Calu3 (cell line): ENCODE data around the gene SIL1. TPM values are rescaled to one million over a fixed set of nuclear protein-coding genes. Genes with fewer than 3 reads are reported as not detected.

Experiments used
- BruUV-seq: library from RNA; stranded (reverse); fragments of 400-500 nt; replicated peaks from 2 replicates; lab custom pipeline; 2021; lab: Mats Ljungman, UMichigan
- CTCF ChIA-PET: fragments of 300-600 bp; sonication (Branson Sonifier 250); formaldehyde crosslinking; loops from one replicate; lab custom pipeline; 2022; ENCODE audit warnings: antibody characterized with exemption; lab: Charles Lee
- DNase-seq: peaks from one replicate; pipeline ENCODE4 v3.0.0; 2022
- H3K27ac Mint-ChIP-seq: one replicate; pipeline ENCODE4 v1.8.0; 2022; ENCODE audit warnings: mixed read lengths; ENCODE audit not compliant: unreplicated experiment
- H3K27me3 Mint-ChIP-seq: one replicate; pipeline ENCODE4 v1.8.0; 2022; ENCODE audit warnings: mixed read lengths; ENCODE audit not compliant: unreplicated experiment
- H3K36me3 Mint-ChIP-seq: one replicate; pipeline ENCODE4 v1.8.0; 2022; ENCODE audit warnings: mild to moderate bottlenecking, moderate library complexity, mixed read lengths; ENCODE audit not compliant: insufficient read depth, unreplicated experiment
- H3K4me1 Mint-ChIP-seq: one replicate; pipeline ENCODE4 v1.8.0; 2022; ENCODE audit warnings: mild to moderate bottlenecking, low read depth, mixed read lengths; ENCODE audit not compliant: unreplicated experiment
- H3K4me3 Mint-ChIP-seq: one replicate; pipeline ENCODE4 v1.8.0; 2022; ENCODE audit warnings: mild to moderate bottlenecking, low read depth, moderate library complexity, mixed read lengths; ENCODE audit not compliant: unreplicated experiment
- H3K9me3 Mint-ChIP-seq: one replicate; pipeline ENCODE4 v1.8.0; 2022; ENCODE audit warnings: low read depth, mixed read lengths; ENCODE audit not compliant: unreplicated experiment
- CTCF ChIP-seq: fragments of 200-600 bp; IDR thresholded peaks from one replicate; pipeline ENCODE4 v1.8.0; 2022; ENCODE audit warnings: antibody characterized with exemption; ENCODE audit not compliant: unreplicated experiment
- intact Hi-C: fragments of 100-400 bp; cut with micrococcal nuclease; formaldehyde crosslinking; loops from one replicate; pipeline ENCODE4 v1.10.0; 2022; ENCODE audit not compliant: unreplicated experiment
- total RNA-seq: library from RNA; stranded (reverse); gene quantifications from 2 replicates; pipeline ENCODE4 v1.2.3, GENCODE V29; 2022

SIL1 gene
- total RNA-seq, 1 experiment from 2014 or later, result 45.8 TPM

DNA sequence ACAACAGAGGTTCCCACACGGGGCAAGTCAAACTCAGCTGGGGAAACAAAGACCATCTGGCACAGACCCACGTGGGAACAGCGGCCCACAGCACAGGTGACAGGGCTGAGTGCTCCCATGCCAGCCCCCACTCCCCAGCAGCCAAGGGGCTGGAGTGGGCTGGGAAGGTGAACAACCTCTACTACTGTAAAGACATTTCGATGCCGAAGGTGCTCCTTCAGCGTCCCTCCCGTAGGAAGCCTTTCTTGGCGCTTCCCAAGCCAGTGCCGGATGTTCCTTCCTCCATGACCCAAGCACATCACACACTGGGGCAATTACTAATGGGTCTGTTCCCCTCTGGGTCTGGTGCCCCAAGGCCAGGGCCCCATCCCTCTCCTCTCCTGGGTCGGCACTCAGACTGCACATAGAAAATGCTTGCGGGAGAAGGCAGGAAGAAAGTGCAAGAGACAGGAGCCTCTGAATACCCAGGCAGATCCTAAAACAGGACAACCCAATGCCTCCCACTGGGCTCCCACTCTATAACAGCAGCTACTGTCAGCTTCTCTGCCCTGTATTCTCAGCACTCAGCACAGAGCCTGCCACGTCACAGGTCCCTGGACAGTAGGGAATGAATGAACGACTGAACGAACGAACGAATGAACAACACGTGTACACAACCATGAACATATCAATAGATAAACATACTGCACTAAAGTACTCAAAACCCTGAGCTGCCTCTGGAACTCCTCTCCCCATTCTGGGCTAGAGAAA is 246.0 kb downstream of the SIL1 start:
- H3K27ac Mint-ChIP-seq, result no peak overlapping the region
- no peaks in the 10 kb centered on the region for H3K9me3 Mint-ChIP-seq
- DNase-seq, result no peak
- TF ChIP-seq CTCF, result no peak
- CTCF ChIA-PET, result no interaction called here
- no TSS peak for BruUV-seq
- H3K27me3 Mint-ChIP-seq, result no peaks in the 10 kb centered on the region
- H3K36me3 Mint-ChIP-seq, result peaks cover 34% of the 10 kb centered on the region
- intact Hi-C loops, result no loop called here
- no peak overlapping the region for H3K4me3 Mint-ChIP-seq
- peaks cover 7% of the 10 kb centered on the region for H3K4me1 Mint-ChIP-seq

- intact Hi-C loops, result no loop called here
- TF ChIP-seq CTCF, result no peak
- Mint-ChIP-seq H3K27me3 (no peaks in the 10 kb centered on the region), H3K4me1 (peaks cover 7% of the 10 kb centered on the region), H3K27ac (no peak overlapping the region), H3K9me3 (no peaks in the 10 kb centered on the region), H3K4me3 (no peak overlapping the region), H3K36me3 (peaks cover 34% of the 10 kb centered on the region)
- DNase-seq, result no peak
- CTCF ChIA-PET, result interaction anchor here (0.6 kb wide), 1 partner anchor 281 kb away, joined by 7 read pairs; no protein-coding TSS in a partner anchor
- no TSS peak for BruUV-seq
These were observed 246.8 kb downstream of the SIL1 start for GRCh38 chr5:138951091-138951985.

DNA sequence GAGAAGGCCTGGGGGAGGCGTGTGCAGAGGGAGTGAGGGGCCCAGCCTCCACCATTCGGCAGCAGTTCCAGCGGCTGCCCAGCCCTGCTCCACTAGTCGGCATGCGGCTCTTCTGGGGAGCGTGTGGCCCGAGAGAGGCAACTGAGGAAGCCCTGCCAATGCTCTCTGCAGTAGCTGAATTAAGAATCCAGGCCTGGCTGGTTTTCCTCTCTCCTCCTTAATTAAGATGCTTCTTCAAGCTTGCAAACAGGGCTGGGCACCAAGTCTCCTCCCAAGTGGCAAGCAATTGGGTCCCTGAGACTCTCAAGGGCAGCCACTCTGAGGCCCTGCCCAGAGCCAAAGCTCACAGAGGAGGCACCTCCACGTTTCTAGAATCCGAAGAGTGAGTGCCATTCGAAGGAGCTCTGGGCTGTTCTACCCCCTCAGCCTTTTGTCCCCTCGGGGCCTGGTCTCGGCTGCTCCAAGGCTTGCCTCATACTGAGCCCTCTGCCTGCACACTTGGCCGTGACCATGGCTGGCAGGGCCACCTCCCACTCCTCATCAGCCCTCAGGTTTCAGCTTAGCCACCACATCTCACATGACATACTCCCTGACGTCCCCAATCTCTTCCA is 247.6 kb downstream of the SIL1 start:
- Mint-ChIP-seq H3K36me3 (peaks cover 33% of the 10 kb centered on the region), H3K4me3 (no peak overlapping the region), H3K4me1 (peaks cover 2% of the 10 kb centered on the region), H3K9me3 (no peaks in the 10 kb centered on the region), H3K27ac (no peak overlapping the region), H3K27me3 (no peaks in the 10 kb centered on the region)
- BruUV-seq, result no TSS peak
- CTCF ChIA-PET, result interaction anchor here (0.6 kb wide), 1 partner anchor 280 kb away, joined by 7 read pairs; no protein-coding TSS in a partner anchor
- DNase-seq, result no peak
- no peak for TF ChIP-seq CTCF
- intact Hi-C loops, result no loop called here

- no TSS peak for BruUV-seq
- no peak overlapping the region for H3K4me3 Mint-ChIP-seq
- no peaks in the 10 kb centered on the region for H3K27me3 Mint-ChIP-seq
- CTCF ChIA-PET, result no interaction called here
- H3K27ac Mint-ChIP-seq, result no peak overlapping the region
- TF ChIP-seq CTCF, result no peak
- H3K4me1 Mint-ChIP-seq, result no peaks in the 10 kb centered on the region
- intact Hi-C loops, result no loop called here
- no peak for DNase-seq
- peaks cover 31% of the 10 kb centered on the region for H3K36me3 Mint-ChIP-seq
- no peaks in the 10 kb centered on the region for H3K9me3 Mint-ChIP-seq
These were observed 248.2 kb downstream of the SIL1 start for GRCh38 chr5:138949988-138950387.
